Activated CD8-positive, alpha-beta memory T cell treated with anti-CD3 and anti-CD28 coated beads for 24 hours (primary cell): ENCODE data around the gene C20orf173.
"Not testable (repeated sequence)": the region's sequence is repeated elsewhere in the genome, so short reads cannot be mapped to it uniquely, and the experiment has no call there.

Experiments
- DNase-seq: peaks from one replicate; pipeline ENCODE4 v3.0.0-alpha.2; 2020

Gene C20orf173

GRCh38 chr20:35544941-35545340, 15.5 kb upstream of the C20orf173 start:
- not testable (repeated sequence) for DNase-seq

GRCh38 chr20:35544436-35544835, 15.0 kb upstream of the C20orf173 start:
- no peak for DNase-seq

GRCh38 chr20:35542990-35543389, 13.5 kb upstream of the C20orf173 start:
- no peak for DNase-seq

GRCh38 chr20:35541783-35542662, 12.6 kb upstream of the C20orf173 start, which contains the start of gene ERGIC3:
Gene ERGIC3, plus strand, starts transcription at chr20:35542078. Its CDS starts 20 bp downstream, at chr20:35542098.
- DNase-seq, result peak; percentile 98

- DNase-seq, result no peak
These were observed 11.8 kb upstream of the C20orf173 start for GRCh38 chr20:35541118-35541782.

GRCh38 chr20:35539756-35540212, 10.3 kb upstream of the C20orf173 start:
- no peak for DNase-seq

DNA sequence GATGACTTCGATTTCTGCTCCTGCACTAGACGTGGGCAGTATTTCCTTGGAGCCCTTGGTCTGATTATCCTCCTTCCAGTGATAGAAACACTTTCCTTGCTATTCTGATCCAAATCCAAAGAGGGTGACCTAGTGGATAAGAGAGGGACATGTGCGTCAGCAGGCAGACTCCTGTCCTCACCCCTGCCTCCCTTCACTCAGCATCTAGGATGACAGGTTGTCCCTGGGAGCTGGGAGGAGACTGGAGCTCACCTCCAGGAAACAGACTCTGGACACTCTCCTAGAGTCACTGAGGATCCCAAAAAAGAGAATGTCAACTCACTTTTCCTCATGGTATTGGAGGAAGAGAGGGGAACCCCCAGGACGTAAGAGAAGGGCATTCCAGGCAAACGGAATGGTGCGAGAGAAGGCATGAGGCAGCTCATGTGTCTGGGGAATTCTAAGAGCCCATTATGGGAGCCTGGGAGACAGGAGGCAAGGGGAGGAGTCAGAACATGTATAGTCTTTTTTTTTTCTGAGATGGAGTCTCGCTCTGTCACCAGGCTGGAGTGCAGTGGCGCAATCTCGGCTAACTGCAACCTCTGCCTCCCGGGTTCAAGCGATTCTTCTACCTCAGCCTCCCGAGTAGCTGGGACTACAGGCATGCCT, 2.2 kb downstream of the C20orf173 start:
- no peak for DNase-seq

DNA sequence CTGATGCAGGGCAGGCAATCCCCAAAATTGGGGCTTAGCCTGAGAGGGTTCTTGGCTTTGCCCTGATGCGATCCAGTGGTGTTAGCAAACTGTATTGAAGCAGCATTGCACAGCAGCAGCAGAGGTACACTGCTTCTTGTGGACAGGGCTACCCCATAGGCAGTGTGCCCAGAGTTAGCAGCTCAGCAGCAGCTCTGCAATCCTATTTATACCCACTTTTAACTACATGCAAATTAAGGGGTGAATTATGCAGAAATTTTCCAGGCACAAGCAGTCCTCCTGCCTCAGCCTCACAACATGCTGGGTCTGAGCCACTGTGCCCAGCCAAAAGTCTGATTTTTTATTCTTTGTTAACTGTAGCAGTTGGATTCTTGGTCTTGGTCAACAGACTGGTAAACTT, 3.8 kb downstream of the C20orf173 start:
- DNase-seq, result no peak

DNA sequence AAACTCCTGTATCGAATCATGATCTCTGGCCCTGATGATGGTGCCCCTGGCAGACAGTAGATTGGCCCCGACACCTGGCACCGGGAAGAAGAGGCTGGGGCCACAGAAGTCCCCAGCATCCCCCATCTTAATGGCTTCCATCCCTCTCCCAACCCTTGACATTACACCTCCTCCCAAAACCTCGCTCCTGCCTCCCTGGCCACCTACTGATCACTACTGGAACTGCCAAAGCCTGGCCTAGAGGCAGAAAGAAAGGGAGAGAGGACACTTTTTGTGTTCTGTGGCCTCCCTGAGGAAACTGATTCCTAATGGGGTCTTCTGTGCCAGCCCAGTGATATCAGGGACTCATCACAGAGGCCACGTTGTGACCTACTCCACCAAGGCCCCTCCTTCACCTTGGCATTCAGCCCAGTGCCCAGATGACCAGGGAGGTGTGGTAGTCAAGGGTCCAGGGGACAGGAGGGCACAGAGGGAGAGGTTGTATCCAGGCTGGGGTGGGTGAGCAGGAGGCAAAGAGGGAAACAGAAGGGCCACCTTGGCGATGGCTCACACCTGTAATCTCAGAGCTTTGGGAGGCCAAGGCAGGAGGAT, 6.1 kb downstream of the C20orf173 start:
- DNase-seq, result no peak

GRCh38 chr20:35518955-35519354, 10.5 kb downstream of the C20orf173 start:
- no peak for DNase-seq

DNA sequence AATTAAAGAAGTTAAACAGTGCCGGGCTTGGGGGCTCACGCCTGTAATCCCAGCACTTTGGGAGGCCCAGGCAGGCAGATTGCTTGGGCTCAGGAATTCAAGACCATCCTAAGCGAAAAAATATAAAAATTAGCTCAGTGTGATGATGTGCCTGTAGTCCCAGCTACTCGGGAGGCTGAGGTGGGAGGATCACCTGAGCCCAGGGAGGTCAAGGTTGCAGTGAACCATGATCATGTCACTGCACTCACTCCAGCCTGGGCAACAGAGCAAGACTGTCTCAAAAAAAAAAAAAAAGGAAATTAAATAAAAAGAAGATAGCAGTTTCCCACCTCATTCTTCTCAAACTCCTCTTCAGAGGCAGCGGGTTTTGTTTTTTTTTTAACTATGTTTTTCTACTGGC, 11.7 kb downstream of the C20orf173 start:
- DNase-seq, result not testable (repeated sequence)

- DNase-seq, result no peak
These were observed 12.3 kb downstream of the C20orf173 start for GRCh38 chr20:35517125-35517524.

GRCh38 chr20:35515949-35516645, 13.4 kb downstream of the C20orf173 start:
- no peak for DNase-seq

DNA sequence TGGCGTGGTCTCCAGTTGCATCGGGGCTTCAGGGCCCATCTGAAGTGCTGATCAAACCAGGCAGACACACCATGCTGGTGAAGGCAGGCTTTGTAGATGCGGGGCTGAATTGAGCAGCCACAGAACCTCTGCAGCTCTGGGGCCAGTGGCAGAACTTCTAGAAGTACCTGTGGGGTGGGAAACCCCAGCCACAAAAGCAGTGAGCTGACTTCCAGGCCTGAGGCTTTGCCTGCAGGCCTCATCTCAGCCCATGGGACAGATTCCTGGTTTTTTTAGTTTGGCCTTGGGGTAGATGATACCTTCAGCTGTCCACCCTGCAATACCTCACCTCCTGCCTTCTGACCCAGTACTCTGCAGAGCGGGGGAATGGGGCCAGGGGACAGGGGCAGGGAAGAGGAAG, 14.1 kb downstream of the C20orf173 start:
- no peak for DNase-seq

DNA sequence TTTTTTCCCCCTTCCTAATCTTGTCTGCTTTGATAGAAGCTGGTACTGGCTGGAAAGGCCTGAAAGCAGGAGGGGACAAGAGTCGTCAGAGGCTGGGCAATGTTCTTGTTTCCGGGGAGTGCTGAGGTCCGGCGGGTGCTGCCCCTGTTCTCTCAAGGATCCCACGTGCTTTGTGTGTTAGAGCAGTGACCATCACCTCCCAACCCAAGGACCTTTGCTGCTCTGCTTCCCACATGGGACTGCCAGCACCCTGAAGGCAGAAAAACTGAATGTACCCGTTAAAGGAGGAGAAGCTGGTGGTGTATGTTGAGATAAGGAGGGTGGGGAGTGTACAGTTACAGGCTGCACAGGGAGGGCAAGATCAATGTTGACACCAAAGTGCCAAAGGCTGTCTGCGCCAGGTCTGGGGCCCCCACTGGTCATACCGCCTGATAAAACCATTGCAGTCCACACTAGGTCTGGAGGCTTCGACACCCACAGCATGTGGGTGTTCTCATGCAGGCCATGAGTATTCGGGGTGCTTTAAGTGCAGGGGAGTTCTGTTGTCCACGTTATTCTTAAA, 15.0 kb downstream of the C20orf173 start:
- DNase-seq, result no peak

- no peak for DNase-seq
These were observed 17.5 kb downstream of the C20orf173 start for GRCh38 chr20:35511814-35512420.

GRCh38 chr20:35510951-35511735, 18.3 kb downstream of the C20orf173 start:
- no peak for DNase-seq

DNA sequence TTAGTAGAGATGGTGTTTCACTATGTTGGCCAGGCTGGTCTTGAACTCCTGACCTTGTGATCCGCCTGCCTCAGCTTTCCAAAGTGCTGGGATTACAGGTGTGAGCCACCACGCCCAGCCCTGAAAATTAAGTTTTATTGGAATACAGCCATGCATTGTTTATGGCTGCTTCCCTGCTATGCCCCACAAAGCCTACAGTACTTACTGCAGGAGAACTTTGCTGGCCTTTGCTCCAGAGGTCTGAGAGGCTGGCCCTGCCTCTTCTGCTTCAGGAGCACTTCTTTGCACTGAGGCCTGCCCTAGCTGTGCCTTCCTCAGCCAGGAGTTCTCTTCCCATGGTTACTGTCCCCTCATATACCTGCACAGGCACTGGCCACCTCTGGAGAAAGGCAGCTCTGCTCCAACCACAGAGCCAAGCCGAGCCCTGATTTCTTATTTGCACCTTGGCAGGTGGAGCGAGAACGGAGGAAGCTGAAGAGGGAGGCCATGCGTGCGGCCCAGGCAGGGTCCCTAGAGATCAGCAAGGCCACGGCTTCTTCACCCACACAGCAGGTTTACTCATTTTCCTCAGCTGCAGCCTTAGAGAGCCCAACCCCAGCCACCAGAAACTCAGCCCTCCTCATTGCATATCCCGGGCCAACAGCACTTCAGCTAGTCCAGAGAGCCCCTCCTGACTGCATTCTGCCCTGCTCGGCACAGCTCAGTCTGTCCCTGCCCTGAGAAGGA, 20.8 kb downstream of the C20orf173 start:
- DNase-seq, result no peak

DNA sequence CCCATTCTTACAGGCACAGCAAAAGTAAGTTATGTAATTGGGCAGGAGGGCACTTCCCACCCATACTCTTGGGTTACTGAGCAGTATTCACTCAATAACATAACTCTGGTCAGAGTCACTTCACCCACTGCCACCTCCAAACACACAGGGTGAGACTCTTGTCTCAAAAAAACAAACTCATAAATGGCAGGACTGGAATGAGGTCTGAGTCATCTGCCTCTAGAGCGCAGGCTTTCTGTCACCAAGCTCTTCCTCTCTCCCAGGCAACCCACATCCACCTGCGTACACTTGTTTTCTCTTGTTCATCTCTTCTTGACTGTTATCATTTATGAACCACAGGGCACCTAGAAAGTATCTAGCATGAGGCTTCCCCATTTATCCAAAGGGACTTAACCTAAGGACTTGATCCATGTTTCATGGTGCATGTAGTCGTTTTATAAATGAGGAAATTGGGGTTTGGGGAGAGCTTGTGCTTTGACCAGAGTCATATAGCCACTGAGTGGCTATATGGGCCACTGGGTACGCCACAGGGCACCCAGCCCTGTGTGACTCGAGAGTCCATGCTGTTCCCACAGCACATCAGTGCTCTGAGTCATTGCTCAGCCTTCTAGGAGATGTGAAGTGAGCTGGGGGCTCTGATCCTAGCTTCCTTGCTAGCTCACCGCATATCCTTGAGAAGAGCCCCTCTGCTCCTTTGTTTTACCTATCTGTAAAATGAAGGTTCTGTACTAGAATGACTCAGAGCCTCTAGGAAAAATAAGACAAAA, 22.4 kb downstream of the C20orf173 start:
- no peak for DNase-seq
